HEK293 (cell line): Measurements from ENCODE around the gene MEI4.

Experiments
- CTCF ChIA-PET: fragments of 350-600 bp; formaldehyde crosslinking; extraction: SDS; loops from one replicate; lab custom pipeline; 2021; ENCODE audit warnings: antibody characterized with exemption; lab: Yijun Ruan, JAX
- POLR2A ChIA-PET: fragments of 300-600 bp; formaldehyde crosslinking; extraction: SDS; loops from one replicate; lab custom pipeline; 2020; ENCODE audit warnings: antibody characterized with exemption, inconsistent platforms; lab: Yijun Ruan, JAX
- H3K27ac ChIP-seq: fragments of 200-500 bp; sonication (Bioruptor generic); 2 replicates; pipeline ENCODE4 v1.5.1; 2014; ENCODE audit warnings: low read depth, low read length, control low read depth, inconsistent platforms; ENCODE audit errors: extremely low read depth
- H3K36me3 ChIP-seq, 2 experiments: fragments of 200-500 bp in 1 of 2; sonication (Bioruptor generic) in 1 of 2; 1 replicate in 1 of 2; 2 replicates in 1 of 2; pipeline ENCODE4 v1.5.1; 2014 to 2017; ENCODE audit warnings: inconsistent platforms in 2 of 2, low read length in 2 of 2; ENCODE audit not compliant: control insufficient read depth in 2 of 2, insufficient read depth in 1 of 2
- H3K4me1 ChIP-seq: fragments of 200-500 bp; sonication (Bioruptor generic); 2 replicates; pipeline ENCODE4 v1.5.1; 2014; ENCODE audit warnings: mild to moderate bottlenecking, low read length, inconsistent platforms; ENCODE audit not compliant: control insufficient read depth, insufficient read depth
- H3K4me3 ChIP-seq: 2 replicates; pipeline ENCODE4 v1.5.1; 2011; ENCODE audit warnings: low read depth, mild to moderate bottlenecking, control low read depth, low read length, moderate library complexity
- H3K9me3 ChIP-seq: fragments of 200-500 bp; sonication (Bioruptor generic); 2 replicates; pipeline ENCODE4 v1.5.1; 2014; ENCODE audit warnings: low read depth, low read length, inconsistent platforms; ENCODE audit not compliant: control insufficient read depth, insufficient read depth
- KLF8 ChIP-seq: fragments of 450-650 bp; formaldehyde crosslinking; IDR thresholded peaks from 2 replicates; pipeline ENCODE4 v1.5.1; 2016; ENCODE audit warnings: missing biosample characterization, missing genetic modification characterization
- MEIS1 ChIP-seq: sonication (generic); formaldehyde crosslinking; IDR thresholded peaks from 2 replicates; pipeline ENCODE4 v1.8.1; 2022; ENCODE audit warnings: missing genetic modification reagents, mild to moderate bottlenecking, borderline replicate concordance
- MYNN ChIP-seq: fragments of 450-650 bp; formaldehyde crosslinking; IDR thresholded peaks from 2 replicates; pipeline ENCODE4 v1.5.1; 2016; ENCODE audit warnings: missing biosample characterization, missing genetic modification characterization, borderline replicate concordance
- MZF1 ChIP-seq: fragments of 450-650 bp; formaldehyde crosslinking; IDR thresholded peaks from 2 replicates; pipeline ENCODE4 v1.5.1; 2017; ENCODE audit warnings: missing biosample characterization, missing genetic modification characterization, borderline replicate concordance
- PRDM4 ChIP-seq: fragments of 450-650 bp; formaldehyde crosslinking; IDR thresholded peaks from 2 replicates; pipeline ENCODE4 v1.5.1; 2017; ENCODE audit warnings: missing biosample characterization, missing genetic modification characterization
- ZFHX2 ChIP-seq: fragments of 450-650 bp; formaldehyde crosslinking; conservative IDR thresholded peaks from 2 replicates; pipeline ENCODE4 v1.5.1; 2016; ENCODE audit warnings: missing biosample characterization, missing genetic modification characterization
- ZNF175 ChIP-seq: fragments of 450-650 bp; formaldehyde crosslinking; IDR thresholded peaks from 2 replicates; pipeline ENCODE4 v1.5.1; 2016; ENCODE audit warnings: missing biosample characterization, missing genetic modification characterization
- ZNF266 ChIP-seq: fragments of 450-650 bp; formaldehyde crosslinking; IDR thresholded peaks from 2 replicates; pipeline ENCODE4 v1.5.1; 2016; ENCODE audit warnings: missing biosample characterization, missing genetic modification characterization, low read depth
- ZNF501 ChIP-seq: fragments of 450-650 bp; formaldehyde crosslinking; IDR thresholded peaks from 2 replicates; pipeline ENCODE4 v1.5.1; 2016; ENCODE audit warnings: missing biosample characterization, missing genetic modification characterization
- ZNF514 ChIP-seq: fragments of 450-650 bp; formaldehyde crosslinking; IDR thresholded peaks from 2 replicates; pipeline ENCODE4 v1.5.1; 2016; ENCODE audit warnings: missing biosample characterization, missing genetic modification characterization
- ZNF623 ChIP-seq: fragments of 450-650 bp; formaldehyde crosslinking; IDR thresholded peaks from 2 replicates; pipeline ENCODE4 v1.5.1; 2016; ENCODE audit warnings: missing biosample characterization, missing genetic modification characterization
- ZNF629 ChIP-seq: fragments of 450-650 bp; formaldehyde crosslinking; IDR thresholded peaks from 2 replicates; pipeline ENCODE4 v1.5.1; 2017; ENCODE audit warnings: missing biosample characterization, missing genetic modification characterization
- ZNF677 ChIP-seq: fragments of 450-650 bp; IDR thresholded peaks from 2 replicates; pipeline ENCODE4 v1.5.0; 2018; ENCODE audit warnings: missing biosample characterization, mild to moderate bottlenecking, missing genetic modification characterization, moderate library complexity
- ZNF701 ChIP-seq: fragments of 450-650 bp; formaldehyde crosslinking; IDR thresholded peaks from 2 replicates; pipeline ENCODE4 v1.5.1; 2016; ENCODE audit warnings: missing biosample characterization, missing genetic modification characterization
- ZNF777 ChIP-seq: fragments of 450-650 bp; formaldehyde crosslinking; IDR thresholded peaks from 2 replicates; pipeline ENCODE4 v1.5.1; 2017; ENCODE audit warnings: missing biosample characterization, missing genetic modification characterization, borderline replicate concordance
- ZNF792 ChIP-seq: fragments of 450-650 bp; formaldehyde crosslinking; IDR thresholded peaks from 2 replicates; pipeline ENCODE4 v1.5.1; 2016; ENCODE audit warnings: missing biosample characterization, missing genetic modification characterization
- ZSCAN30 ChIP-seq: fragments of 450-650 bp; IDR thresholded peaks from 2 replicates; pipeline ENCODE4 v1.5.1; 2018; ENCODE audit warnings: missing biosample characterization, mild to moderate bottlenecking, missing genetic modification characterization, moderate library complexity
- TF ChIP-seq, protein P1 (sequence below): fragments of 450-650 bp; formaldehyde crosslinking; IDR thresholded peaks from 2 replicates; pipeline ENCODE4 v1.5.1; 2016; ENCODE audit warnings: missing biosample characterization, missing genetic modification characterization
- TF ChIP-seq, protein P2 (sequence below): fragments of 450-650 bp; formaldehyde crosslinking; IDR thresholded peaks from 2 replicates; pipeline ENCODE4 v1.5.1; 2016; ENCODE audit warnings: missing biosample characterization, missing genetic modification characterization
- TF ChIP-seq, protein P3 (sequence below): fragments of 450-650 bp; formaldehyde crosslinking; IDR thresholded peaks from 2 replicates; pipeline ENCODE4 v1.5.1; 2016; ENCODE audit warnings: missing biosample characterization, missing genetic modification characterization
- TF ChIP-seq, protein P4 (sequence below): fragments of 450-650 bp; formaldehyde crosslinking; IDR thresholded peaks from 2 replicates; pipeline ENCODE4 v1.5.1; 2016; ENCODE audit warnings: missing biosample characterization, missing genetic modification characterization

MEI4 gene

DNA sequence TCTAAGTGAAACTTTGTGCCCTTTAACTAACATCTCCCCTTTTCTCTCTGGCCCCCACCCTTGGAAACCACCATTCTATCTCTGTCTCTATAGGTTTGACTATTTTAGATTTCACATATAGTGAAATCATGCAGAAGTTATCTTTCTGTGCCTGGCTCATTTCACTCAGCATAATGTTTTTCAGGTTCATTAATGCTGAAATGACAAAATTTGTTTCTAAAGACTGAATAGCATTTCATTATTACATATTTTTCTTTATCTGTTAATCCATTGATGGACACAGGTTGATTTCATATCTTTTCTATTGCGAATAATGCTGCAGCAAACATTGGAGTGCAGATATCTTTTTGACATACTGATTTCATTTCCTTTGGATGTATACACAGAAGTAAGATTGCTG lies 30.7 kb downstream of the MEI4 start (continued):
- TF ChIP-seq ZNF629 (no peak), ZNF677 (tag by site-specific recombination) (no peak), ZSCAN30 (tag by site-specific recombination) (no peak), ZNF792 (tag by site-specific recombination) (no peak), ZNF623 (tag by site-specific recombination) (no peak), ZNF701 (tag by site-specific recombination) (no peak)
- TF ChIP-seq, protein P1, sequence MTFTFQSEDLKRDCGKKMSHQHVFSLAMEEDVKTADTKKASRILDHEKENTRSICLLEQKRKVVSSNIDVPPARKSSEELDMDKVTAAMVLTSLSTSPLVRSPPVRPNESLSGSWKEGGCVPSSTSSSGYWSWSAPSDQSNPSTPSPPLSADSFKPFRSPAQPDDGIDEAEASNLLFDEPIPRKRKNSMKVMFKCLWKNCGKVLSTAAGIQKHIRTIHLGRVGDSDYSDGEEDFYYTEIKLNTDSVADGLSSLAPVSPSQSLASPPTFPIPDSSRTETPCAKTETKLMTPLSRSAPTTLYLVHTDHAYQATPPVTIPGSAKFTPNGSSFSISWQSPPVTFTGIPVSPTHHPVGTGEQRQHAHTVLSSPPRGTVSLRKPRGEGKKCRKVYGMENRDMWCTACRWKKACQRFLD: no peak
- TF ChIP-seq, protein P2, sequence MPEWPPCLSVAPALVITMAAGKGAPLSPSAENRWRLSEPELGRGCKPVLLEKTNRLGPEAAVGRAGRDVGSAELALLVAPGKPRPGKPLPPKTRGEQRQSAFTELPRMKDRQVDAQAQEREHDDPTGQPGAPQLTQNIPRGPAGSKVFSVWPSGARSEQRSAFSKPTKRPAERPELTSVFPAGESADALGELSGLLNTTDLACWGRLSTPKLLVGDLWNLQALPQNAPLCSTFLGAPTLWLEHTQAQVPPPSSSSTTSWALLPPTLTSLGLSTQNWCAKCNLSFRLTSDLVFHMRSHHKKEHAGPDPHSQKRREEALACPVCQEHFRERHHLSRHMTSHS (tag by site-specific recombination): no peak
- TF ChIP-seq, all 188 proteins: peak for 0

GRCh38 chr6:77686931-77687330 lies 34.1 kb downstream of the MEI4 start:
- CTCF ChIA-PET: interaction anchor here (0.6 kb wide), 1 partner anchor 130 kb away, joined by 4 read pairs; no protein-coding TSS in a partner anchor

More at GRCh38 chr6:77686931-77687330, 34.1 kb downstream of the MEI4 start:
- Histone ChIP-seq H3K4me3 (no peak overlapping the region), H3K9me3 (no peaks in the 10 kb centered on the region)
- TF ChIP-seq ZNF501 (tag by site-specific recombination): no peak
- TF ChIP-seq, protein P3, sequence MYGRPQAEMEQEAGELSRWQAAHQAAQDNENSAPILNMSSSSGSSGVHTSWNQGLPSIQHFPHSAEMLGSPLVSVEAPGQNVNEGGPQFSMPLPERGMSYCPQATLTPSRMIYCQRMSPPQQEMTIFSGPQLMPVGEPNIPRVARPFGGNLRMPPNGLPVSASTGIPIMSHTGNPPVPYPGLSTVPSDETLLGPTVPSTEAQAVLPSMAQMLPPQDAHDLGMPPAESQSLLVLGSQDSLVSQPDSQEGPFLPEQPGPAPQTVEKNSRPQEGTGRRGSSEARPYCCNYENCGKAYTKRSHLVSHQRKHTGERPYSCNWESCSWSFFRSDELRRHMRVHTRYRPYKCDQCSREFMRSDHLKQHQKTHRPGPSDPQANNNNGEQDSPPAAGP: no peak
- TF ChIP-seq ZSCAN30 (tag by site-specific recombination): no peak
- TF ChIP-seq KLF8 (tag by site-specific recombination): no peak
- TF ChIP-seq MZF1 (tag by site-specific recombination): no peak
- no peak for TF ChIP-seq ZFHX2 (tag by site-specific recombination)
- TF ChIP-seq, protein P4, sequence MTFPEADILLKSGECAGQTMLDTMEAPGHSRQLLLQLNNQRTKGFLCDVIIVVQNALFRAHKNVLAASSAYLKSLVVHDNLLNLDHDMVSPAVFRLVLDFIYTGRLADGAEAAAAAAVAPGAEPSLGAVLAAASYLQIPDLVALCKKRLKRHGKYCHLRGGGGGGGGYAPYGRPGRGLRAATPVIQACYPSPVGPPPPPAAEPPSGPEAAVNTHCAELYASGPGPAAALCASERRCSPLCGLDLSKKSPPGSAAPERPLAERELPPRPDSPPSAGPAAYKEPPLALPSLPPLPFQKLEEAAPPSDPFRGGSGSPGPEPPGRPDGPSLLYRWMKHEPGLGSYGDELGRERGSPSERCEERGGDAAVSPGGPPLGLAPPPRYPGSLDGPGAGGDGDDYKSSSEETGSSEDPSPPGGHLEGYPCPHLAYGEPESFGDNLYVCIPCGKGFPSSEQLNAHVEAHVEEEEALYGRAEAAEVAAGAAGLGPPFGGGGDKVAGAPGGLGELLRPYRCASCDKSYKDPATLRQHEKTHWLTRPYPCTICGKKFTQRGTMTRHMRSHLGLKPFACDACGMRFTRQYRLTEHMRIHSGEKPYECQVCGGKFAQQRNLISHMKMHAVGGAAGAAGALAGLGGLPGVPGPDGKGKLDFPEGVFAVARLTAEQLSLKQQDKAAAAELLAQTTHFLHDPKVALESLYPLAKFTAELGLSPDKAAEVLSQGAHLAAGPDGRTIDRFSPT (tag by site-specific recombination): no peak
- no peak for TF ChIP-seq ZNF266 (tag by site-specific recombination)
- no peak for TF ChIP-seq MEIS1 (CRISPR knock-in tag)
- TF ChIP-seq ZNF777 (tag by site-specific recombination): no peak
- no peak for TF ChIP-seq MYNN (tag by site-specific recombination)
- no peak for TF ChIP-seq ZNF514
- no peak for TF ChIP-seq ZNF175 (tag by site-specific recombination)
- no peak for TF ChIP-seq PRDM4 (tag by site-specific recombination)
- TF ChIP-seq, all 188 proteins: peak for 0
- Histone ChIP-seq H3K27ac (no peak overlapping the region), H3K4me1 (no peaks in the 10 kb centered on the region), H3K36me3 (no peaks in the 10 kb centered on the region)
- POLR2A ChIA-PET: no interaction called here
